Posterior vena cava (tissue), 2 donors: Measurements from ENCODE around the gene FXYD1. TPM values are rescaled to one million over a fixed set of nuclear protein-coding genes. Genes with fewer than 3 reads are reported as not detected.

Experiments used
- DNase-seq: peaks from one replicate; pipeline ENCODE4 v3.0.0-alpha.2; 2020; ENCODE audit warnings: low spot score
- intact Hi-C, 2 donors: fragments of 100-400 bp; cut with DNase I; formaldehyde crosslinking; loops; one replicate each; pipeline versions ENCODE4 v1.14.1 to v1.14.2; 2022 to 2023
- total RNA-seq, 2 donors: library from RNA; stranded (reverse); fragmentation: NEBNext Ultra II Directional; extraction: Animal tissue kit (Norgen Biotek cat#: 25700); gene quantifications; one replicate each; pipeline ENCODE4 v1.2.1, GENCODE V29; 2021
- donor health status: DM: yes; HTN: yes; CAD: no.
- donor health status: DM: yes; HTN: yes; CAD: no.

The FXYD1 gene
- total RNA-seq, 2 donors from 2014 or later, result 157 to 183 TPM

- intact Hi-C loops, result no loop called here
- DNase-seq, result peak; percentile 94
Observed at GRCh38 chr19:35154525-35155406, 16.1 kb downstream of the FXYD1 start, which contains the start of gene FXYD5. FXYD5 (plus strand) TSS chr19:35154735; CDS start chr19:35155551, 816 bp downstream.

GRCh38 chr19:35155441-35155840, 16.8 kb downstream of the FXYD1 start:
- intact Hi-C loops, result no loop called here
- DNase-seq, result no peak

- no peak for DNase-seq
- intact Hi-C loops, result no loop called here
Observed at GRCh38 chr19:35155981-35156672, 17.5 kb downstream of the FXYD1 start.

- DNase-seq, result no peak
- intact Hi-C loops, result no loop called here
Observed at GRCh38 chr19:35156673-35157014, 18.0 kb downstream of the FXYD1 start.

- intact Hi-C loops, result no loop called here
- no peak for DNase-seq
Observed at GRCh38 chr19:35157431-35157830, 18.8 kb downstream of the FXYD1 start.

- DNase-seq, result no peak
- intact Hi-C loops, result no loop called here
Observed at GRCh38 chr19:35159606-35160005, 21.0 kb downstream of the FXYD1 start.

GRCh38 chr19:35160629-35161433, 22.2 kb downstream of the FXYD1 start:
- intact Hi-C loops, result no loop called here

GRCh38 chr19:35161434-35161743, 22.8 kb downstream of the FXYD1 start:
- peak; percentile 40 for DNase-seq
- intact Hi-C loops, result no loop called here

More at GRCh38 chr19:35160629-35161433, 22.2 kb downstream of the FXYD1 start:
- peak; percentile 36 for DNase-seq

- intact Hi-C loops, result no loop called here
- DNase-seq, result peak; percentile 13
Observed at GRCh38 chr19:35162471-35163326, 24.1 kb downstream of the FXYD1 start.

GRCh38 chr19:35164418-35164817, 25.8 kb downstream of the FXYD1 start:
- intact Hi-C loops, result no loop called here
- DNase-seq, result peak; percentile 6

GRCh38 chr19:35165200-35166058, 26.8 kb downstream of the FXYD1 start:
- intact Hi-C loops, result no loop called here
- peak; percentile 26 for DNase-seq

GRCh38 chr19:35166100-35167063, 27.8 kb downstream of the FXYD1 start:
- peak; percentile 48 for DNase-seq
- intact Hi-C loops, result no loop called here

GRCh38 chr19:35167251-35168119, 28.9 kb downstream of the FXYD1 start:
- intact Hi-C loops, result no loop called here
- peak; percentile 31 for DNase-seq

- intact Hi-C loops, result no loop called here
- DNase-seq, result no peak
Observed at GRCh38 chr19:35168196-35168595, 29.6 kb downstream of the FXYD1 start.

- intact Hi-C loops, result no loop called here
- DNase-seq, result no peak
Observed at GRCh38 chr19:35169221-35169995, 30.8 kb downstream of the FXYD1 start.
